GM21526 (cell line): ENCODE measurements around the gene FRAT1.
"Not testable (repeated sequence)": the region's sequence is repeated elsewhere in the genome, so short reads cannot be mapped to it uniquely, and the experiment has no call there.

Experiments used
- ATAC-seq: cut with Tn5 transposase; IDR thresholded peaks from one replicate; pipeline ENCODE4 v1.9.1; 2021; ENCODE audit warnings: moderate library complexity; ENCODE audit not compliant: unreplicated experiment, low FRiP score

FRAT1 gene

DNA sequence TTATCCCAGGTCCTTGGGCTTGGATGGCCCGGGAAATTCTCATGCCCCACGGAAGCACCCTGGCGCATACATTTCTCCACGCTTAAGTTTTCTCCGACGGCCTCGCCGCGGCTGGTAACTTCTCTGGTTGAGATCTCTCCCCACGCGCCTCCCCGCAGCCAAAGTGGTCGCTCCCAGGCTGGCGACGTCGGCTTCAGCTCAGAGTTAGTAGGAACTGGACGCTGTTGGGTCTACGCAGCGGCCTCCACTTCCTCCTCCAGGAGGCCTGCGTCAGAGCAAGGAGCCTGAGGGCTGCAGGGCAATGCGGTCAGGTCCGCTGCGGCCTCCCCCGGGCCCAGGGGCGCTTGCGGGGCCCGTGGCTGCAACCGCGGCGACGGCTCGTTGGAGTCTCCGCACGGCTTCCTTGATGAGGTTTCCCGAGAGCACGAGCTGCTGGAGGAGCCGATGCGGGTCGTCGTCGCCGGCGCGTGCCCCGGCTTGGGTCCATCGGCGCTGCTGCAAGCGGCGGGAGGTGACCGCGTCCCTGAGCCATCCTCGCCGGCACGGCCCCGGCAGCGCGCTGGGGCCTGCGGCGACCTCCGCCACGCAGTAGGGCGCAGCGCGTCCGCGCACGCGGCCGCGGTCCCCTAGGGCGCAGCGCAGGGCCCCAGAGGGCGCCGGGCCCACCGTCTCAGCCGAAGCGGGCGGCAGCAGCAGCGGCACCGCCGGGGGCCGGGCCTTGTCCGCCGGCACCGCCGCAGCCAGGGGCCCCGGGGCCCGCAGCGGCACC is 14.7 kb downstream of the FRAT1 start:
- ATAC-seq: peak; percentile 28

GRCh38 chr10:97334370-97335175 is 15.5 kb downstream of the FRAT1 start, which contains the start of gene FRAT2:
FRAT2 (minus strand) TSS chr10:97334729; CDS start chr10:97334572, 157 bp downstream.
- peak; percentile 72 for ATAC-seq

GRCh38 chr10:97335188-97335619 is 16.1 kb downstream of the FRAT1 start:
- no peak for ATAC-seq

DNA sequence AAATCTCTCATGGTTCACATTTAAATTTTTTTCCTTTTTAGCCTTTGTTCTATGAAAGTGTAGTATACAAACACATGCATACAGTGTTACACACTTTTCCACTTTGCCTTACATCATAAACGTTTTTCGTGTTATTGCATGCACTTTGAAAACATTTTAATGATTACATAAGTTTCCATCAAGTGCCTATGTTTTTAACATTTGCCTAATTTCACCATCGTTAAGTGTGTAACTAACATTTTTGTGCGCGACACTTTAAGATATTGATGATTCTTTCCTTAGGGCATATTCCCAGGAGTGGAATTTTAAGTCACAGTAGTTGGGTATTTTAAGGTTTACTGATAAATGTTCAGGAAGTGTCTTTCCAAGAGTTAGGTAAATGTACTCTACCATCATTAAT is 16.9 kb downstream of the FRAT1 start:
- no peak for ATAC-seq

GRCh38 chr10:97336446-97336845 is 17.4 kb downstream of the FRAT1 start:
- ATAC-seq: no peak

GRCh38 chr10:97336942-97337831 is 18.1 kb downstream of the FRAT1 start:
- ATAC-seq: no peak

DNA sequence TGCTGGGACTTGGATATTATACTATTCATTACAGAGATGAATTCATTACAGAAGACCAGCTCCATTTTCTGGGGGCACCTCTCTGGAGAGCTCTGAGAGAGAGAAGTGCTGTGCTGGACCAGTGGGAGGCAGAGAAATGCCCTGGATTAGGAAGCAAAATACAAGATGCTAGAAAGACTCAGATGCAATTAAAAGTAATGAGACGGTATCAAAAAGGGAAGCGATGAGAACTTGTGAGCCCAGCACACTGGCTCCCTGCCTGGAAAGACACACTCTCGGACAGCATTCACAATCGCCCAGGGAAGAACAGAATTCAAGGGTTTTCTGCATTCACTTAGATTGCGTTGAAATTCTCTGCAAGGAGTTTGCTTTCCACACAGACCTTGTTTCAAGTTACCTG is 19.0 kb downstream of the FRAT1 start:
- no peak for ATAC-seq

DNA sequence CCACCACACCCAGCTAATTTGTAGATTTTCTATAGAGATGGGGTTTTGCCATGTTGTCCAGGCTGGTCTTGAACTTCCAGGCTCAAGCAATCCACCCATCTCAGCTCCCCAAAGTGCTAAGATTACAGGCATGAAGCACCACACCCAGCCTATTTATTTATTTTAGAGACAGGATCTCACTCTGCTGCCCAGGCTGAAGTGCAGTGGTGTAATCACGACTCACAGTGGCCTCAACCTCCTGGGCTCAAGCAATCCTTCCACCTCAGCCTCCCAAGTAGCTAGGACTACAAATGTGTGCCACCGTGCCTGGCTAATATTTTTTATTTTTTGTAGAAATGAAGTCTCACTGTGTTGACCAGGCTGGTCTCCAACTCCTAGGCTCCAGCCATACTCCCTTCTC is 22.3 kb downstream of the FRAT1 start:
- ATAC-seq: no peak

DNA sequence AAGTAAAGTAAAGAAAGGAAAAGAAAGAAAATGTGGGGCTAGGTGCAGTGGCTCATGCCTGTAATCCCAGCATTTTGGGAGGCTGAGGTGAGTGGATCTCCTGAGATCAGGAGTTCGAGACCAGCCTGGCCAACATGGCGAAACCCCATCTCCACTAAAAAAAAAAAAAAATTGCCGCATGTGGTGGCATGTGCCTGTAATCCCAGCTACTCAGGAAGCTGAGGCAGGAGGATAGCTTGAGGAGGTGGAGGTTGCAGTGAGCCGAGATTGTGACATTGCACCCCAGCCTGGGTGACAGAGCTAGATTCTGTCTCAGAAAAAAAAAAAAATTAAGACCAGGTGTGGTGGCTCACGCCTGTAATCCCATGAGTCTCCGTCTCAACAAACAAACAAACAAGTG is 24.6 kb downstream of the FRAT1 start:
- not testable (repeated sequence) for ATAC-seq

DNA sequence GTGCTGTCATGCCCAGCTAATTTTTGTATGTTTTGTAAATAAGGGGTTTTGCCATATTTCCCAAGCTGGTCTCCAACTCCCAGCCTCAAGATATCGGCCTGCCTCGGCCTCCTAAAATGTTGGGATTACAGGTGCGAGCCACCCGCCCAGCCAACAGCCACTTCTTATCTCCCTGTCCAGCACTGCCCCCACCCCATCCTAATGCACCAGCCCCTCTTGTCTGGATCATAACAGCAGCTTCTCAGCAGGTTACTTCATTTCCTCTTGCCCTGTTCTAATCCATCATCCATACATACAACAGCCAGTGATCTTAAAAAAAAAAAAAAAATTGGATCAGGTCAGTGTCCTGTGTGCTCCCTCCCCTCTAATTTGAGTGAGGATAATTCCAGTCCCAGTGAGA is 28.2 kb downstream of the FRAT1 start:
- ATAC-seq: no peak

DNA sequence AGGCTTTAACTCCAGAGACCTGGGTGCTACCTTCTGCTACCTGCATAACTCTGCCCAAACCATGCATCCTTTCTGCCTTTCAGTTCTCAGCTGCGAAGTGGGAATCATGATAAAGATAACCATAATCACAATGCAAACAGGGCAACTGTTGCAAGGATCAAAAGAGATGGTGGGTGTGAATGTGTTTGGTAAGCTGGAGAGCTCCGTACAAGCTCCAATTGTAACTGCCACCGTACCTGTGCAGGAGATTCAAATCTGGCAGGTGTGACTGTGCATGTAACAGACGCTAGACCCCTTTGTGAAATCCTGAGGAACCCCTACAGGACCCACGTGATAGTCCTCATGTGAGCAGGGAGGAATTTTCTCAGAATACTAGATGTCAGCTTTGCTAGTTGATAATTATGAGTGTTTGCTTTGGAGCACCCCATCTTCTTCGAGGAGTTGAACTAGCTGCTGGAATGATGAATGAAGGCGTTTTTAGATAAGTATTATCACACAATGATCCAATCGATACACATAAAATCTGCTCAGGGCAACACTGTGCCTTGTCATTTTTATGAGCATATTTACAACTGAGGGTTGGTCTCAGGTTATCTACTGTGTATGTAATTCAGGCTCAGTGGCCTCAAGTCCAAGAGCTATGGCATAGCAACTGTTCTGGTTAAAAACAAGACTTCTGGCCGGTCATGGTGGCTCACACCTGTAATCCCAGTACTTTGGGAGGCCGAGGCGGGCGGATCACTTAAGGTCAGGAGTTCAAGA is 30.9 kb downstream of the FRAT1 start:
- ATAC-seq: no peak

DNA sequence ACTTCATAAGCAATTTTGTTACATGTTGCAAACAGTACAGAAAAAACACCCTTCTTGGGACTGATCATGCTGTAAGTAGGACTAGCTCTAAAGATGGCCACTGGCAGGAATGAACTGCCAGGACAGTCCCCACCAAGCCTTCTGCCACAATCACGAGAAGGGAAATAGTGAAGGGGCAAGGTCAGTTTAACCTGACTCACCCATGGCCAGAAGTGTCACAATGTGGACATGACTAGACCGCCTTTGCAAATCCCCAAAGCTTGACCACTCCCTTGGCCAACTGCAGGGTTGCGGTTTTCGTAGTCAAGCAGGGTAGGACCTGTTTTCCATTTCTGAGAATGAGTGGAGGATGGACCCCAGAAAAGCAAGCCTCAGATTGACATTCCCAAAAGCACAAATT is 34.9 kb downstream of the FRAT1 start:
- ATAC-seq: no peak

- ATAC-seq: no peak
Measured at GRCh38 chr10:97355571-97355975, 36.5 kb downstream of the FRAT1 start.

DNA sequence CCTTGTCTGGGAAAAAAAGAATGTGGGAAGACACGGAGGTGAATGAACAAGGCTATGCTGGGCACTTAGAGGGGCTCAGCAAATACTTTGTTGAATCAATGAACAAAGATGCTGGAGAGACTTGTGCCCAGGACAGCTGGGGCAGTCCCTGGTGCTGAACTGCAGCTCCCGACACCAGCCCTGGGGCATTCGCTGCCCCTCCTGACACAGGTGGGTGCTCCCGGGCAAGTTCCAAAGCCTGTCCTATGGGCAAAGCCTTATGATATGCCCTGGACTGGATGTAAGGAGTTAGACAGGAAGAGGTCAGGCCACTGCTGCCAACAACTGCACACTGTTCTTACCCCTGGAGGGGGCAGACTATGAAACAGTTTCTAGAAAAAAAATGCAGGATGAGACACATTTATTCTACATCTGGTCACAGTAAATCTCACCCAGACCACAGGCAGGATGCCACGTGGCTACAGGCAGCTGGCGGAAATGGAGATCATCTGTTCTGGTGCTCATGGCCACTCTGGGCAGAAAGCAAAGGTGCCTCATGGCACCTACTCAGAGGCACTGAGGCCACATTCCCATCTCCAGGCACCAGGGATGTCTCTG is 37.3 kb downstream of the FRAT1 start:
- no peak for ATAC-seq

DNA sequence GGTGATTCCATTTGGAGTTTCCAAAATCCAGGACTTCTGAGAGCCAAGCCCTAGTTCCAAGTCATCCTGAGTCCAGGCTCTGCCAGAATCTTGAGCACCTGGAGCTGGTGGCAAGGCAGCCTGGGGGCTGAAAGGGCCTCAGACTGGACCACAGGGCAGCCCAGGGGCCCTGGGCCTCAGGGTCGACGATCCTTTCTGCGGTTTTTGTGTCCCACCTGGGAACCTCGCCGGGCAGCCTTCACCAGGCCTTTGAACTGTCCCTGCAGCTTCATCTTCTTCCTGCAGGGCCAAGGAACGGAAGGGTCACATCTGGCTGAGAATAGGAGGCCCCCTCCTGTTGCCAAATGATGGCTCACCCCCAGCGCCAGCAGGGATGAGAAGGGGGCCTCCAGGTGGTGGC is 37.8 kb downstream of the FRAT1 start:
- ATAC-seq: no peak

DNA sequence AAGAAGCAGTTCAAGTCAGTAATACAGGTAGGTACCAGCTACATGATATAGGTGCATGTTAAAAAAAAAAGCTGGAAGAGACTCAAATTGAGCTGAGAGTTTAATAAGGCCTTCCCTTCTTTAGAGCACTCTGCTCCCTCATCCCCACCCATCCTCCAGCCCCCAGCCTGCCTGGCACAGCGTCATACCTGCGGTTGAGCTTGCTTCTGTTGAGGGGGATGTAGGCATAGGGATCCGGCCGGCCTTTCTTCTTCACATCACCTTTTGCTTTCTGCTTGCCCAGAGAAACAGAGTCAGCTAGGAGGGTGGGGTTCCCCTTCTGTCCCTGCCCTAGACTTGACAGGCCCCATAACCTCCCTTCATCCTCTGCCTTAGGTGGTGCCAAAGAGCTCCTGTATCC is 39.3 kb downstream of the FRAT1 start:
- ATAC-seq: no peak

GRCh38 chr10:97358781-97359180 is 39.7 kb downstream of the FRAT1 start:
- ATAC-seq: no peak

DNA sequence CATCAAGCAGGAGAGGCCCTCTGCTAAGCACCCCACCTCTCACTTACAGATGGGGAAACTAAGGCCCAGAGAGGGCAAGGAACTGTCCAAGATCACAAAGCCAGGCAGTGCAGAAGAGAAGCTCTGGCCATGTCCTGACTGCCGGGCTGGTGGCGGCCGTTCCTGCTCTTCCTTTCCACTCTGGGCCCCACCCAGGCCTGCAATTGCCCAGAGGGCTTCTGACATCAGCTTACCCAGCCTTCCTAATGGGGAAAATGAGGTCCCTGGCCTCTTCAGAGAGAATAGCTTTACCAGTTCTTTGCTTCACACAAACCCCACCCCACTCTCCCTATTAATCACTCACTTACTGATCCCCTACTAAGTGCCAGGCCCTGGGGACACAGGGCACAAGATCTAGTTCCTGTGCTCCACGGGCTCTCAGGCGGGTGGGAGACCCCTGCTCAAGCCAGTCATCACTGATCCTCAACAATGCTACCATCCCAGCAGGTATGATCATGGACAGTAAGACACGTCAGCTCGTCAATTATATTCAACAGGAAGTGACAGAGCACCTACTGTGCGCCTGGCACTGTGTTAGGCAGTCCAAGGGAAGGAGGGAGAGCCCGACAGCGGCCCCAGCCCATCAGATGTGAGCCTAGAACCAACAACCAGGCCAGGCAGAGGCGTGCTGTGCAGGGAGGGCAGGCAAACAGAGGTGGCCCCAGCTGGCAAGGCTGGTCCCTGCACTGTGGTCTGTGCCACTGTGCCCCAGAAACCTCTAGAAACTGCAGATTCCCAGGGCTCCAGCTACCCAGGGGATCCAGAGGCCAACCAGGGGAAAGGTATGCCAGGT is 41.9 kb downstream of the FRAT1 start:
- no peak for ATAC-seq

DNA sequence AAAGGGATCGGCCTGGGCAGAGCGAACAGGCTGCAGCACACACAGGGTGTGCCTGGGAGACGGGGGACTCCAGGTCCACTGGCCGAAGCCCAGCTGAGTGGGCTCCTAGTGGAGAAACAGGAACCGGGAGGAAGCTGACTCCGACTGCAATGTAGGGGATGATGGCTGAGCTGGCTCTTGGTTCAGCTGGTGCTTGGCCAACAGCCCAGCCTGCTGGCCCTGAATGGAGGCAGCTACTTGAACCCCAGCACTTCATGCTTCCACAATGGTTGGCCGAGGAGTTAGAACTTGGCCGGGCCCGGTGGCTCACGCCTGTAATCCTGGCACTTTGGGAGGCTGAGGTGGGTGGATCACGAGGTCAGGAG is 42.4 kb downstream of the FRAT1 start:
- no peak for ATAC-seq
